K562 (cell line): ENCODE measurements around the gene GZF1. TPM values are rescaled to one million over a fixed set of nuclear protein-coding genes. Genes with fewer than 3 reads are reported as not detected.

Experiments used
- ATAC-seq: fragments of 200-7000 bp; cut with Tn5 transposase; 3 replicates; pipeline ENCODE4 v1.9.1; 2020; ENCODE audit warnings: moderate library complexity
- BruUV-seq: library from RNA; stranded (reverse); fragments of 400-500 nt; replicated peaks from 2 replicates; lab custom pipeline; 2021; lab: Mats Ljungman, UMichigan
- CTCF ChIA-PET: fragments of 300-600 bp; formaldehyde crosslinking; extraction: SDS; loops from one replicate; lab custom pipeline; 2021; ENCODE audit warnings: low intra/inter-chr PET ratio; lab: Yijun Ruan, JAX
- POLR2A ChIA-PET: fragments of 300-600, 350-650 bp; sonication (Branson Sonifier 250); formaldehyde crosslinking; extraction: SDS; loops from one replicate; lab custom pipeline; 2021; ENCODE audit warnings: antibody characterized with exemption, inconsistent platforms; lab: Yijun Ruan, JAX
- DNase-seq, 4 experiments: peaks; one replicate each; pipeline versions ENCODE4 v3.0.0 to v3.0.0-alpha.2; 2011 to 2018; ENCODE audit warnings: low spot score in 3 of 4, mixed read lengths in 3 of 4; ENCODE audit errors: extremely low read depth in 1 of 4
- FAIRE-seq: peaks from 2 replicates; lab custom pipeline; 2011; peaks lifted over from hg19 to GRCh38; lab: Jason Lieb, UNC
- H2AFZ ChIP-seq: 2 replicates; pipeline ENCODE4 v1.6.0; 2011; ENCODE audit warnings: low read depth, low read length, control low read depth, inconsistent platforms
- H3K27ac ChIP-seq: fragments of 200-600 bp; 3 replicates; pipeline ENCODE4 v1.8.0; 2011; ENCODE audit warnings: low read depth, mild to moderate bottlenecking, control low read depth, inconsistent platforms, low read length, moderate library complexity, mixed read lengths; ENCODE audit errors: extremely low read depth
- H3K27me3 ChIP-seq, 2 experiments: fragments of 300-600 bp in 1 of 2; 2 replicates in 1 of 2; 3 replicates in 1 of 2; pipeline versions ENCODE4 v1.6.0 to v1.8.0; 2011; ENCODE audit warnings: inconsistent platforms in 2 of 2, low read length in 2 of 2, mild to moderate bottlenecking in 1 of 2, mixed read lengths in 1 of 2, moderate library complexity in 1 of 2; ENCODE audit not compliant: control insufficient read depth in 2 of 2, insufficient read depth in 2 of 2
- H3K36me3 ChIP-seq: fragments of 300-600 bp; 3 replicates; pipeline ENCODE4 v1.8.0; 2011; ENCODE audit warnings: mild to moderate bottlenecking, low read length, inconsistent platforms; ENCODE audit not compliant: control insufficient read depth, insufficient read depth
- H3K4me1 ChIP-seq, 2 experiments: fragments of 200-600 bp in 1 of 2; replicated peaks in 1 of 2; 2 replicates in 1 of 2; 3 replicates in 1 of 2; pipeline versions ENCODE4 v1.5.1 to v1.8.0; 2011; ENCODE audit warnings: inconsistent platforms in 2 of 2, low read length in 2 of 2, mild to moderate bottlenecking in 1 of 2, mixed read lengths in 1 of 2, moderate library complexity in 1 of 2; ENCODE audit not compliant: control insufficient read depth in 2 of 2, insufficient read depth in 2 of 2
- H3K4me2 ChIP-seq: 2 replicates; pipeline ENCODE4 v1.6.1; 2011; ENCODE audit warnings: low read length, control low read depth, inconsistent platforms, mixed read lengths; ENCODE audit not compliant: insufficient read depth
- H3K4me3 ChIP-seq: fragments of 200-600 bp; sonication (generic), shearing (Covaris generic); 2 replicates; pipeline ENCODE4 v1.5.1; 2016; ENCODE audit warnings: control low read depth, inconsistent platforms
- H3K79me2 ChIP-seq: fragments of 200-600 bp; 3 replicates; pipeline ENCODE4 v1.8.0; 2011; ENCODE audit warnings: low read length, inconsistent platforms; ENCODE audit not compliant: control insufficient read depth, insufficient read depth
- H3K9ac ChIP-seq, 2 experiments: 2 replicates each; pipeline versions ENCODE4 v1.6.0 to v1.6.1; 2011; ENCODE audit warnings: low read depth in 2 of 2, low read length in 2 of 2, control low read depth in 1 of 2, inconsistent platforms in 1 of 2, mild to moderate bottlenecking in 1 of 2, mixed read lengths in 1 of 2; ENCODE audit not compliant: insufficient read depth in 1 of 2
- H3K9me1 ChIP-seq: one replicate; pipeline ENCODE4 v1.6.0; 2011; ENCODE audit warnings: inconsistent platforms, mild to moderate bottlenecking, low read length, moderate library complexity; ENCODE audit not compliant: control insufficient read depth, insufficient read depth
- H3K9me3 ChIP-seq: replicated peaks from 2 replicates; pipeline ENCODE4 v1.5.1; 2011; ENCODE audit warnings: low read depth, low read length, inconsistent platforms; ENCODE audit not compliant: control insufficient read depth, insufficient read depth
- H4K20me1 ChIP-seq: replicated peaks from 2 replicates; pipeline ENCODE4 v1.6.1; 2011; ENCODE audit warnings: low read length, inconsistent platforms, mixed read lengths; ENCODE audit not compliant: control insufficient read depth, insufficient read depth
- ELK1 ChIP-seq: sonication (generic); formaldehyde crosslinking; IDR thresholded peaks from 2 replicates; pipeline ENCODE4 v1.8.1; 2022; ENCODE audit warnings: missing genetic modification reagents
- GABPB1 ChIP-seq: sonication (generic); formaldehyde crosslinking; IDR thresholded peaks from 2 replicates; pipeline ENCODE4 v1.8.0; 2022; ENCODE audit warnings: mild to moderate bottlenecking, missing genetic modification reagents
- KAT2B ChIP-seq: IDR thresholded peaks from one replicate; pipeline ENCODE4 v1.6.1; 2012; ENCODE audit warnings: low read depth, mild to moderate bottlenecking, control low read depth, inconsistent platforms, low read length, moderate library complexity
- KLF13 ChIP-seq: fragments of 450-650 bp; IDR thresholded peaks from 2 replicates; pipeline ENCODE4 v1.6.1; 2016; ENCODE audit warnings: missing genetic modification characterization, low read depth, mild to moderate bottlenecking, missing compliant biosample characterization, moderate library complexity, borderline replicate concordance
- NEUROD1 ChIP-seq: fragments of 150-350 bp; IDR thresholded peaks from 2 replicates; pipeline ENCODE4 v1.6.1; 2014; ENCODE audit warnings: borderline replicate concordance, low read length, low read depth; ENCODE audit not compliant: partially characterized antibody
- NFATC3 ChIP-seq: fragments of 450-650 bp; IDR thresholded peaks from 2 replicates; pipeline ENCODE4 v1.6.1; 2017; ENCODE audit warnings: mild to moderate bottlenecking
- PREB ChIP-seq: sonication (generic); formaldehyde crosslinking; IDR thresholded peaks from 2 replicates; pipeline ENCODE4 v1.8.1; 2023; ENCODE audit warnings: mild to moderate bottlenecking, missing genetic modification reagents
- REST ChIP-seq, 2 experiments: fragments of 450-650 bp; formaldehyde crosslinking in 1 of 2; IDR thresholded peaks; 2 replicates each; pipeline versions ENCODE4 v1.4.0 to v1.6.1; 2014 to 2020; ENCODE audit warnings: mild to moderate bottlenecking in 2 of 2, borderline replicate concordance in 1 of 2, low read depth in 1 of 2
- RFX5 ChIP-seq: IDR thresholded peaks from 2 replicates; pipeline ENCODE4 v1.6.1; 2011; ENCODE audit warnings: low read depth, mild to moderate bottlenecking, improper control_type of control experiment, low read length
- THRA ChIP-seq: fragments of 450-650 bp; IDR thresholded peaks from 2 replicates; pipeline ENCODE4 v1.6.1; 2017; ENCODE audit warnings: mild to moderate bottlenecking, moderate library complexity
- ZNF24 ChIP-seq: fragments of 450-650 bp; IDR thresholded peaks from 2 replicates; pipeline ENCODE4 v1.6.1; 2016
- WGBS: fragments of 100-300 bp; shearing (Covaris generic); methylation state at CpG from one replicate; pipeline ENCODE4 v1.1.6; 2016; ENCODE audit warnings: low coverage, mixed read lengths; ENCODE audit not compliant: insufficient coverage; ENCODE audit errors: missing lambda C conversion rate; 5-methylcytosine and 5-hydroxymethylcytosine counted together
- in situ Hi-C: fragments of 300-500 bp; cut with MboI; formaldehyde crosslinking; loops from 4 replicates; pipeline ENCODE4 v1.15.0; 2018; ENCODE audit warnings: inconsistent platforms, mixed read lengths
- intact Hi-C: fragments of 100-400 bp; cut with micrococcal nuclease; formaldehyde crosslinking; loops from 2 replicates; pipeline ENCODE4 v1.14.2; 2022
- polyA plus RNA-seq, 8 experiments: library from polyadenylated mRNA; depleted of rRNA in 4 of 8; stranded (reverse) in 5 of 8; unstranded in 3 of 8; fragments of >200 nt; fragmentation: Nextera tagmentation in 2 of 8; fragmentation: Illumina TruSeq in 1 of 8; extraction: Ambion mirVana in 2 of 8; extraction: Trizol in 1 of 8; gene quantifications; 2 replicates each; pipeline versions ENCODE4 v1.2.1 to v1.2.3, GENCODE V29; 2011 to 2014; ENCODE audit warnings: inconsistent platforms in 1 of 8, missing spikeins in 1 of 8
- total RNA-seq, 7 experiments: library from RNA; depleted of rRNA in 6 of 7; stranded (reverse); fragments of >200 nt in 6 of 7; fragmentation: Illumina TruSeq in 2 of 7; extraction: Trizol in 2 of 7; gene quantifications; 2 replicates each; pipeline versions ENCODE4 v1.2.1 to v1.2.3, GENCODE V29; 2011 to 2021; ENCODE audit warnings: low replicate concordance in 1 of 7

Gene GZF1
- total and polyA plus RNA-seq, 9 of the 15 experiments (the other 6 are each of a cell fraction or from before 2014, with no cell fraction given), result 1.2 to 15.7 (median 7.4) TPM

GRCh38 chr20:23315099-23315498, 46.9 kb upstream of the GZF1 start:
- FAIRE-seq (no peak), DNase-seq (no peak), ATAC-seq (no peak)
- WGBS, result 10% methylated on average over 6 of the region's 9 CpGs
- Histone ChIP-seq H3K27ac (no peak overlapping the region), H3K79me2 (no peaks in the 10 kb centered on the region), H3K4me2 (no peak overlapping the region), H3K27me3 (peaks cover 0 to 12% of the 10 kb centered on the region in 2 experiments; a peak in 2 of 5 replicates), H4K20me1 (no peaks in the 10 kb centered on the region; the same call in 1 of the 2 replicates), H3K4me3 (no peak overlapping the region), H3K9me3 (no peaks in the 10 kb centered on the region), H3K36me3 (no peaks in the 10 kb centered on the region), H3K9me1 (no peaks in the 10 kb centered on the region), H2AFZ (no peak overlapping the region), H3K4me1 (peaks cover 4 to 12% of the 10 kb centered on the region in 2 experiments; a peak in 3 of 5 replicates), H3K9ac (no peak overlapping the region)
- ChIA-PET POLR2A (no interaction called here), CTCF (no interaction called here)
- BruUV-seq, result no TSS peak
- in situ Hi-C loops, result no loop called here
- intact Hi-C loops, result no loop called here
- TF ChIP-seq GABPB1 (CRISPR knock-in tag), result no peak
- TF ChIP-seq NFATC3, result no peak
- TF ChIP-seq THRA, result no peak
- TF ChIP-seq PREB (CRISPR knock-in tag), result no peak
- TF ChIP-seq REST (IDR thresholded peaks at IDR 0.05; ENCODE audit: borderline replicate concordance), result no peak
- no peak for TF ChIP-seq REST (CRISPR knock-in tag; IDR thresholded peaks at IDR 0.05; ENCODE audit: low read depth)
- no peak for TF ChIP-seq NEUROD1
- no peak for TF ChIP-seq ELK1 (CRISPR knock-in tag)
- TF ChIP-seq KAT2B, result no peak
- no peak for TF ChIP-seq ZNF24
- no peak for TF ChIP-seq RFX5
- TF ChIP-seq KLF13 (tag), result no peak
